Kidney epithelial cell (primary cell): ENCODE results near the gene ISL2. TPM values are rescaled to one million over a fixed set of nuclear protein-coding genes. Genes with fewer than 3 reads are reported as not detected.

ENCODE experiments used
- DNase-seq: peaks from one replicate; pipeline ENCODE4 v3.0.0-alpha.2; 2010; ENCODE audit warnings: low read depth
- H3K27me3 ChIP-seq: 2 replicates; pipeline ENCODE4 v1.6.0; 2011; ENCODE audit warnings: low read length; ENCODE audit not compliant: control insufficient read depth, insufficient read depth
- H3K36me3 ChIP-seq: 2 replicates; pipeline ENCODE4 v1.5.1; 2011; ENCODE audit warnings: low read length; ENCODE audit not compliant: control insufficient read depth, insufficient read depth
- H3K4me3 ChIP-seq: 2 replicates; pipeline ENCODE4 v1.5.1; 2011; ENCODE audit warnings: low read depth, mild to moderate bottlenecking, control low read depth, low read length
- total RNA-seq: library from RNA; depleted of rRNA; stranded (reverse); fragments of >200 nt; gene quantifications from 2 replicates; pipeline ENCODE4 v1.2.3, GENCODE V29; 2015
- TF ChIP-seq, protein P1 (sequence below): IDR thresholded peaks from 2 replicates; pipeline ENCODE4 v1.5.1; 2011; ENCODE audit warnings: mild to moderate bottlenecking, moderate library complexity, low read length, control low read depth, inconsistent platforms; ENCODE audit not compliant: insufficient read depth, poor library complexity, severe bottlenecking

The ISL2 gene
- total RNA-seq, 1 donor from 2014 or later, result 1.8 TPM

DNA sequence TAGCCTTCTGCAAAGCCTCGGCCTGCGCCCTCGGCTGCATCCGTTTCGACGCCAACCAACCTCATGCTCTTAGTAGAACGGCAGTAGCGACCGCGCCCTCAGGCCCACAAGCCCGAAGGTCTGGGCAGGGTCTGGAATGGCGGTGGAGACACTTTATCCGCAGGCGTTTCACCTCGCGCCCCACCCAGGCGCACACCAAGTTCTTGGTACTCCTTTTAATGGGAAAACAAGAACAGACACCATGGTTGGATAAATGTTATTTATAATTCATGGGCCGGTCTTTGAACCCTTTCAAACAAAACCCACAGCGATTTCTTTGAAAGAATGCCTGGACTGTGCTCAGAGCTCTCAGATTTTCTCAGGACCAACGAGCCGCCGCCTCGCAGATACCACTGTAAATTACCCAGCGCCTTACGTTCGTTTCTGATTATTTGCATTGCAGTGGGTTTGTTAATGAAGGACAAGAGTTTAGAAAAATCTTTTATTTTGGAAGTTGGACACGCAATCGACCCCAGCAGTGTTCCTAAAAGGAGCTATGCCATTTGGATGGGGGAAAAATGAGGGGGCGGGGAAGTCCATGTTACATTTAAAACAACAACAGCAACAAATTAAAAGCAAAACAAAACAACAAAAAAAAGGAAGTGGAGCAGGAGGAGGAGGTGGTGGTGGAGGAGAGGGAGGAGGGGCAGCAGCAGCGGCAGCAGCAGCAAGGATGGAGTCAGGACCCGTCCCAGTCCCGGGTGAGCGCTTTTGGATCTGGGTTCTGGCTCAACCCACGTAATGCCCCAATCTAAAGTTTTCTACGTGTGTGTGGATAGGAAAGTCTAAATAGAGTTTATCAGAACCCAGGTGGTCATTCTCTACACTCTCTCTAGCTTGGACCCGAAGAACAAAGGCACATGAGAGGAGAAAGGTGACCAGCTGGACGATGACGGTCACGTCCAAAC lies 993 bp upstream of the ISL2 start:
- peaks cover 74% of the 10 kb centered on the region for H3K27me3 ChIP-seq
- DNase-seq, result no peak
- H3K4me3 ChIP-seq, result peak overlapping the region; percentile 26
- TF ChIP-seq, protein P1, sequence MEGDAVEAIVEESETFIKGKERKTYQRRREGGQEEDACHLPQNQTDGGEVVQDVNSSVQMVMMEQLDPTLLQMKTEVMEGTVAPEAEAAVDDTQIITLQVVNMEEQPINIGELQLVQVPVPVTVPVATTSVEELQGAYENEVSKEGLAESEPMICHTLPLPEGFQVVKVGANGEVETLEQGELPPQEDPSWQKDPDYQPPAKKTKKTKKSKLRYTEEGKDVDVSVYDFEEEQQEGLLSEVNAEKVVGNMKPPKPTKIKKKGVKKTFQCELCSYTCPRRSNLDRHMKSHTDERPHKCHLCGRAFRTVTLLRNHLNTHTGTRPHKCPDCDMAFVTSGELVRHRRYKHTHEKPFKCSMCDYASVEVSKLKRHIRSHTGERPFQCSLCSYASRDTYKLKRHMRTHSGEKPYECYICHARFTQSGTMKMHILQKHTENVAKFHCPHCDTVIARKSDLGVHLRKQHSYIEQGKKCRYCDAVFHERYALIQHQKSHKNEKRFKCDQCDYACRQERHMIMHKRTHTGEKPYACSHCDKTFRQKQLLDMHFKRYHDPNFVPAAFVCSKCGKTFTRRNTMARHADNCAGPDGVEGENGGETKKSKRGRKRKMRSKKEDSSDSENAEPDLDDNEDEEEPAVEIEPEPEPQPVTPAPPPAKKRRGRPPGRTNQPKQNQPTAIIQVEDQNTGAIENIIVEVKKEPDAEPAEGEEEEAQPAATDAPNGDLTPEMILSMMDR, result no peak
- no peaks in the 10 kb centered on the region for H3K36me3 ChIP-seq

DNA sequence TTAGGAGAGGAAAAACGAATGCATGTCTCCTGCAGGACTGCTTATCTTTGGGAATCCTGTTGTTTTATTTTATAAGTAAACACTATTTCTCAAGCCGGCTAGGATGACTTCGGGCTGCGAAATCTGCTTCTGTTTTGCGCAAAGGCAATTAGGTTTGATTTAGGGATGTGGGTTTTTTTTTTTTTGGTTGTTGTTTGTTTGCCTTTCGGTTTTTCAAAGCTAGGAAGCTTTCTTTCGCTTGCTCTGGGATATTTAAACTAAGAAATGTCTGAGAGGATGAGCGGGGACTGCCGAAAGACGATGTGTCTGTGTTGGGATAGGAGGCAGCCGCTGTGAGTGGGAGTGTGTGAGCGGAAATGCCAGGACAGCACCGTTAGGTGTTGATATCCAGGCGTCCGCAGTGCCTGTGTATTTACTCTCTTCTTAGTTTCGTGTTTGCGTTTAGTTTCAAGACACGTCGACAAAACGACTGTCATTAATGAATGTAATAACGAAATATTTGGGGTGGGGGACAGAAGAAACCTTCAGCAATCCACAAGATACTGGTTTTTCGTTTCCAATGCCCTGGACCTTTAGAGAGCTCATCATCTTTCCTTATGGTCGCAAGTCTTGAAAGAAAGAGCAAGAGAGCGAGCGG lies 604 bp downstream of the ISL2 start:
- Histone ChIP-seq H3K27me3 (peaks cover 90% of the 10 kb centered on the region), H3K36me3 (no peaks in the 10 kb centered on the region), H3K4me3 (no peak overlapping the region)
- TF ChIP-seq, protein P1, result no peak
- no peak for DNase-seq

DNA sequence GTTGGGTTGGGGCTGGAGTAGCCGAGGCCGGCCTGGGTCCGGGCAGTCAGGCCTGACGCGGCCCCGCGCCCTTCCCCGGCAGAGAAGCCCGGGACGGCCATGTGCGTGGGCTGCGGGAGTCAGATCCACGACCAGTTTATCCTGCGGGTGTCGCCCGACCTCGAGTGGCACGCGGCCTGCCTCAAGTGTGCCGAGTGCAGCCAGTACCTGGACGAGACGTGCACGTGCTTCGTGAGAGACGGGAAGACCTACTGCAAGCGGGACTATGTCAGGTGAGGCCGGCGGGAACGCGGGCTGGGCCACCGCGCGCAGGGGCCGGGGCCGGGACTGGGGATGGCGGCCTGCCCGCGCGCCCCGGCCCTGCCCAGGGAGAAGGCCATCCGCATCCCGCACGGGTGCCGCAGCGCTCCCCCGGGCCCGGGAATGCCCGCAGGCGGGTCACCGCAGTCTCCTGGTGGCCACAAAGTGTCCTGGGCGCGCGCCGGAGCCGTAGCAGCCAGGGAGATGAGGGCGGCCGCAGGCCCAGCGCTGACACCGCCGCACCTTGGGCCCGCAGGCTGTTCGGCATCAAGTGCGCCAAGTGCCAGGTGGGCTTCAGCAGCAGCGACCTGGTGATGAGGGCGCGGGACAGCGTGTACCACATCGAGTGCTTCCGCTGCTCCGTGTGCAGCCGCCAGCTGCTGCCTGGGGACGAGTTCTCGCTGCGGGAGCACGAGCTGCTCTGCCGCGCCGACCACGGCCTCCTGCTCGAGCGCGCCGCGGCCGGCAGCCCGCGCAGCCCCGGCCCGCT lies 1.3 kb downstream of the ISL2 start:
- no peak for DNase-seq
- Histone ChIP-seq H3K4me3 (no peak overlapping the region), H3K27me3 (peaks cover 98% of the 10 kb centered on the region), H3K36me3 (no peaks in the 10 kb centered on the region)
- TF ChIP-seq, protein P1, result no peak

DNA sequence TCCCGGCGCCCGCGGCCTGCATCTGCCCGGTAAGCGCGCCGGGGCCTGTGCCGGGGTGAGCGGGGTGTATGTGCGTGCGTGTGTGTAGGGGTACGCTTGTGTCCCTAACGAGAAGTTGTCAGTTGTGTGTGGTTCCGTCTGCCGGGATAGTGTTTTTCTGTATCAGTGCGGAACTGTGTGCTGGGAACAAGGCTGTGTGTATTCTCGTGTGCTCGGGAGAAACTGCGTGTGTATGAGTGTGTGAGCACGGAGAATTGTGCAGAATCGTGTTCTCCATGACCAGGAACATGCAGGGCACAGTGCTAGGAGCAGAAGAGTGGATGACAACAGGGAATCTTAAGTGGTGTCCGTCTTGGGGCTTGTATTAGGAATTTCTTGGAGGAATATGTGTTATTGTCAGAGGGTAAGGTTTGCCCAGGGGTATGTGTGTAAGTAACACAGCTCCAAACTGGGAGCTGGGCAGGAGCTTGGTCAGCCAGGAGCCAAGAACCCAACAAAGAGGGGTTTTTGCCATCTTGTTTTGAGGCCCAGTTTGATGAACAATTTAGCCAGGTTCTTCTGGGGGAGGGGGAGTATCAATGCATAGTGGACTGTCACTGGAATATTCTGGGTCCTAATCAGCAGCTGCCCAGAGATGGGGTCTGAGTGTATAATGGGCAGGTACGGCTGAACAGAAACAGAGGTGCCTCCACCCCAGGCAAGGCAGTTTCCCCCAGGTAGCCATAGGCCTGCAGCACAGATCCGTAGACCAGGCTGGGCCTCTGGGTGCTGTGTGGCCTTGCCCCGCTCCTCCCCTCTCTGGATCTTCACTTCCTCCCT lies 2.1 kb downstream of the ISL2 start:
- Histone ChIP-seq H3K4me3 (no peak overlapping the region), H3K36me3 (no peaks in the 10 kb centered on the region), H3K27me3 (peaks cover 99% of the 10 kb centered on the region)
- DNase-seq, result no peak
- TF ChIP-seq, protein P1, result no peak
